Epithelial cell of proximal tubule (primary cell): Measurements from ENCODE around the gene SLC2A13. TPM values are rescaled to one million over a fixed set of nuclear protein-coding genes. Genes with fewer than 3 reads are reported as not detected.
"Not testable (repeated sequence)": the region's sequence is repeated elsewhere in the genome, so short reads cannot be mapped to it uniquely, and the experiment has no call there.

Experiments
- DNase-seq: peaks from one replicate; pipeline ENCODE4 v3.0.0-alpha.2; 2011; ENCODE audit warnings: low read depth
- H3K4me3 ChIP-seq: 2 replicates; pipeline ENCODE4 v1.5.1; 2011; ENCODE audit warnings: low read depth, mild to moderate bottlenecking, low read length
- CTCF ChIP-seq: conservative IDR thresholded peaks from 2 replicates; pipeline ENCODE4 v1.5.1; 2012; ENCODE audit warnings: low read depth, mild to moderate bottlenecking, low read length
- total RNA-seq: library from RNA; depleted of rRNA; stranded (reverse); fragments of >200 nt; gene quantifications from 2 replicates; pipeline ENCODE4 v1.2.3, GENCODE V29; 2015

The SLC2A13 gene
- total RNA-seq, 1 donor from 2014 or later = 4.6 TPM

GRCh38 chr12:40031965-40032364 is 73.9 kb downstream of the SLC2A13 start:
- no peak overlapping the region for H3K4me3 ChIP-seq
- peak; percentile 41 for TF ChIP-seq CTCF
- DNase-seq = no peak

GRCh38 chr12:40030970-40031369 is 74.9 kb downstream of the SLC2A13 start:
- not testable (repeated sequence) for H3K4me3 ChIP-seq, DNase-seq

- H3K4me3 ChIP-seq = no peak overlapping the region
- no peak for TF ChIP-seq CTCF
- no peak for DNase-seq
Observed at GRCh38 chr12:40028296-40028695, 77.6 kb downstream of the SLC2A13 start.

GRCh38 chr12:40022850-40023249 is 83.0 kb downstream of the SLC2A13 start:
- TF ChIP-seq CTCF = no peak
- H3K4me3 ChIP-seq = no peak overlapping the region
- no peak for DNase-seq

- H3K4me3 ChIP-seq = no peak overlapping the region
- TF ChIP-seq CTCF = no peak
- no peak for DNase-seq
Observed at GRCh38 chr12:40020261-40020691, 85.6 kb downstream of the SLC2A13 start.

- TF ChIP-seq CTCF = no peak
- no peak overlapping the region for H3K4me3 ChIP-seq
- DNase-seq = no peak
Observed at GRCh38 chr12:40017488-40017887, 88.4 kb downstream of the SLC2A13 start.

GRCh38 chr12:40016980-40017379 is 88.9 kb downstream of the SLC2A13 start:
- no peak for DNase-seq
- TF ChIP-seq CTCF = no peak
- H3K4me3 ChIP-seq = no peak overlapping the region

- DNase-seq = no peak
- TF ChIP-seq CTCF = no peak
Observed at GRCh38 chr12:40015881-40016280, 90.0 kb downstream of the SLC2A13 start.

More at GRCh38 chr12:40015881-40016280, 90.0 kb downstream of the SLC2A13 start:
- H3K4me3 ChIP-seq = no peak overlapping the region
